Activated naive CD4-positive, alpha-beta T cell treated with anti-CD3 and anti-CD28 coated beads, Interleukin-2, amount 10 ng/mL, durations not matched to agents 5 hours and 36 hours (primary cell): ENCODE data around the gene SULT1B1. TPM values are rescaled to one million over a fixed set of nuclear protein-coding genes. Genes with fewer than 3 reads are reported as not detected.

ENCODE experiments used
- total RNA-seq, 2 experiments: library from RNA; stranded (reverse); gene quantifications; one replicate each; pipeline ENCODE4 v1.2.3, GENCODE V29; 2021

The SULT1B1 gene
- 1 to 10 TPM; 6.7 to 7.7 TPM for total RNA-seq

DNA sequence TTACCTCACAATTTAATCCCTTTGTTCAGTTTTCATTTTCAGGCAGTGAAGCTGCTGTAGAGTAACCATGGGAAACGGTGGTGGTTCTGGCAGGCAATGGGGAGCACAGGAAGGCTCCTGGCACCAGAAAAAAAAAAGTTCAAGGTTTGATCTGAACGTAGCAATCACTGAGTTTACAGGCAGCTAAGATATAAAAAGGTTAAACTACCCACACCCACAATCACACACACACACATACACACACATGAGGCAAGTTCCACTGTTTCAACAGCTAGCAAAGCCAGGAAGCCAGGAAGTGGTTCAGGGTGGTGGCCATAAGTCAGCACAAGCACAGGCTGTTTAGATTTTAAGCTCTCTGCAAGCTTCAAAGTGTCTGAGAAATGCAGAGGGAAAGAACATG lies at the start of gene SULT1B1:
Gene SULT1B1, minus strand, starts transcription at position 166 of the 400 bp plus-strand sequence. CDS start 5,403 bp downstream, outside the sequence.

Other genes starting within 250 kb of the SULT1B1 start
- gene UGT2A2, start 121.0 kb downstream of the SULT1B1 start, total RNA-seq: not detected
- gene UGT2A1, start 107.4 kb downstream of the SULT1B1 start, total RNA-seq: not detected
- not detected for gene SULT1E1, start 99.5 kb upstream of the SULT1B1 start, total RNA-seq
- gene CSN1S1, start 170.4 kb upstream of the SULT1B1 start, total RNA-seq: not detected
- gene CSN2, start 205.1 kb upstream of the SULT1B1 start, total RNA-seq: not detected
- gene STATH, start 235.3 kb upstream of the SULT1B1 start, total RNA-seq: not detected